Neural progenitor cell (in vitro differentiated cells): ENCODE data around the gene OGDHL.

Source experiments
- EZH2 ChIP-seq: fragments of 200-600 bp; sonication (generic); IDR thresholded peaks from 2 replicates; pipeline ENCODE4 v1.6.1; 2017; ENCODE audit warnings: antibody characterized with exemption, mild to moderate bottlenecking, moderate library complexity
- EZH2phosphoT487 ChIP-seq: fragments of 200-600 bp; sonication (generic); IDR thresholded peaks from 2 replicates; pipeline ENCODE4 v1.6.1; 2017; ENCODE audit warnings: antibody characterized with exemption
- TF ChIP-seq, protein P1 (sequence below): fragments of 200-600 bp; sonication (generic); IDR thresholded peaks from 2 replicates; pipeline ENCODE4 v1.5.1; 2017; ENCODE audit warnings: antibody characterized with exemption, mild to moderate bottlenecking

DNA sequence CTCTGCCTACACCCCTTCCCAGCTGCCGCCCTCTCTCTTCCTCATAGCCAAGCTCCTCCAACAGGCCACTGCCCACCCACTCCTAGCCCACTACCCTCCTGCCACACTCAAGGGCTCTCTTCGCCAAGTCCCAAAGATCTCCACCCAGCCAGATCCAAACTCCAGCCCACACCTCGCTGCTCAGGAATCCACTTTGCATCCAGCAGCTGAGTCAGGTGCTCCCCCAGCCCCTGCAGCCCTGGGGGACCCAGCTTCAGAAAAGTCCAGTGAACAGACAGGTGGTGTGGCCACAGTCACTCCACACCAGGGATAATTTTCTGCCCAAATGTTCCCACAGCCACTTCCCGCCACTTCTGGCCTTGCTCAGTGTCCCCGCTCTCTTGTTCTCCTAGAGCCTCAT is 10.9 kb downstream of the OGDHL start:
- TF ChIP-seq EZH2 (no peak), EZH2phosphoT487 (no peak)
- TF ChIP-seq, protein P1, sequence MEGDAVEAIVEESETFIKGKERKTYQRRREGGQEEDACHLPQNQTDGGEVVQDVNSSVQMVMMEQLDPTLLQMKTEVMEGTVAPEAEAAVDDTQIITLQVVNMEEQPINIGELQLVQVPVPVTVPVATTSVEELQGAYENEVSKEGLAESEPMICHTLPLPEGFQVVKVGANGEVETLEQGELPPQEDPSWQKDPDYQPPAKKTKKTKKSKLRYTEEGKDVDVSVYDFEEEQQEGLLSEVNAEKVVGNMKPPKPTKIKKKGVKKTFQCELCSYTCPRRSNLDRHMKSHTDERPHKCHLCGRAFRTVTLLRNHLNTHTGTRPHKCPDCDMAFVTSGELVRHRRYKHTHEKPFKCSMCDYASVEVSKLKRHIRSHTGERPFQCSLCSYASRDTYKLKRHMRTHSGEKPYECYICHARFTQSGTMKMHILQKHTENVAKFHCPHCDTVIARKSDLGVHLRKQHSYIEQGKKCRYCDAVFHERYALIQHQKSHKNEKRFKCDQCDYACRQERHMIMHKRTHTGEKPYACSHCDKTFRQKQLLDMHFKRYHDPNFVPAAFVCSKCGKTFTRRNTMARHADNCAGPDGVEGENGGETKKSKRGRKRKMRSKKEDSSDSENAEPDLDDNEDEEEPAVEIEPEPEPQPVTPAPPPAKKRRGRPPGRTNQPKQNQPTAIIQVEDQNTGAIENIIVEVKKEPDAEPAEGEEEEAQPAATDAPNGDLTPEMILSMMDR, result no peak
